B cell (primary cell): Measurements from ENCODE around the gene EGFR.

ENCODE experiments used
- EZH2 ChIP-seq: IDR thresholded peaks from 2 replicates; pipeline ENCODE4 v1.6.1; 2012; ENCODE audit warnings: borderline replicate concordance, low read depth, mild to moderate bottlenecking, moderate library complexity, low read length; ENCODE audit not compliant: insufficient read depth, poor library complexity, severe bottlenecking
- TF ChIP-seq, protein P1 (sequence below): fragments of 200-600 bp; IDR thresholded peaks from one replicate; pipeline ENCODE4 v1.8.0; 2022; ENCODE audit warnings: antibody characterized with exemption, mild to moderate bottlenecking

DNA sequence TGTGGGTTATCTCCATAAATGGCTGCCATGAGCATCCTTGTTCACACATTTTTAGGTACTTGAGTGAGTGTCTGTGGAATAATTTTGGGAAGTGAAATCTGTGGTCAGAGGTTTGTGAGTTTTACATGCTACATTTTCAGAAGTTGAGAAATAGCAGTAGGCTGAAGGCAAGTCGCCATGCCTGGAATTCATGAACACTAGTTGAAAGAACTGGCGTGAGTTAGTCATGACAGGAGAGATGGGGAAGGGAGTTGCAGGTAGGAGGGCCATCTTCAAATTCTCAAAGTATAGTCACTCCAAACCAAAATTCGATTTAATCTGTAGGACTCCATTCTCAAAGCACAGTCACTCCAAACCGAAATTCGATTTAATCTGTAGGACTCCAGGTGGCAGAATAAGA is 89.6 kb downstream of the EGFR start:
- TF ChIP-seq, protein P1, sequence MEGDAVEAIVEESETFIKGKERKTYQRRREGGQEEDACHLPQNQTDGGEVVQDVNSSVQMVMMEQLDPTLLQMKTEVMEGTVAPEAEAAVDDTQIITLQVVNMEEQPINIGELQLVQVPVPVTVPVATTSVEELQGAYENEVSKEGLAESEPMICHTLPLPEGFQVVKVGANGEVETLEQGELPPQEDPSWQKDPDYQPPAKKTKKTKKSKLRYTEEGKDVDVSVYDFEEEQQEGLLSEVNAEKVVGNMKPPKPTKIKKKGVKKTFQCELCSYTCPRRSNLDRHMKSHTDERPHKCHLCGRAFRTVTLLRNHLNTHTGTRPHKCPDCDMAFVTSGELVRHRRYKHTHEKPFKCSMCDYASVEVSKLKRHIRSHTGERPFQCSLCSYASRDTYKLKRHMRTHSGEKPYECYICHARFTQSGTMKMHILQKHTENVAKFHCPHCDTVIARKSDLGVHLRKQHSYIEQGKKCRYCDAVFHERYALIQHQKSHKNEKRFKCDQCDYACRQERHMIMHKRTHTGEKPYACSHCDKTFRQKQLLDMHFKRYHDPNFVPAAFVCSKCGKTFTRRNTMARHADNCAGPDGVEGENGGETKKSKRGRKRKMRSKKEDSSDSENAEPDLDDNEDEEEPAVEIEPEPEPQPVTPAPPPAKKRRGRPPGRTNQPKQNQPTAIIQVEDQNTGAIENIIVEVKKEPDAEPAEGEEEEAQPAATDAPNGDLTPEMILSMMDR = no peak
- TF ChIP-seq EZH2 = no peak
